Sigmoid colon (tissue), 4 donors: Measurements from ENCODE around the gene SIGLEC12.

ENCODE experiments used
- CTCF ChIP-seq, 4 experiments: fragments of 450-650 bp in 3 of 4; fragments of 200-600 bp in 1 of 4; IDR thresholded peaks; one replicate each; pipeline ENCODE4 v1.5.1; 2016 to 2019; ENCODE audit warnings: antibody characterized with exemption in 4 of 4, mild to moderate bottlenecking in 3 of 4, moderate library complexity in 2 of 4
- EP300 ChIP-seq, 4 donors: sonication (generic); formaldehyde crosslinking; IDR thresholded peaks; one replicate each; pipeline ENCODE4 v1.6.1; 2017; ENCODE audit warnings: antibody characterized with exemption in 4 of 4
- POLR2A ChIP-seq, 2 donors: fragments of 450-650 bp; IDR thresholded peaks; one replicate each; pipeline ENCODE4 v1.6.1; 2016; ENCODE audit warnings: antibody characterized with exemption in 2 of 2, mild to moderate bottlenecking in 2 of 2, moderate library complexity in 2 of 2
- POLR2AphosphoS5 ChIP-seq, 4 donors: sonication (generic); formaldehyde crosslinking; IDR thresholded peaks; one replicate each; pipeline ENCODE4 v1.6.1; 2017; ENCODE audit warnings: antibody characterized with exemption in 4 of 4

DNA sequence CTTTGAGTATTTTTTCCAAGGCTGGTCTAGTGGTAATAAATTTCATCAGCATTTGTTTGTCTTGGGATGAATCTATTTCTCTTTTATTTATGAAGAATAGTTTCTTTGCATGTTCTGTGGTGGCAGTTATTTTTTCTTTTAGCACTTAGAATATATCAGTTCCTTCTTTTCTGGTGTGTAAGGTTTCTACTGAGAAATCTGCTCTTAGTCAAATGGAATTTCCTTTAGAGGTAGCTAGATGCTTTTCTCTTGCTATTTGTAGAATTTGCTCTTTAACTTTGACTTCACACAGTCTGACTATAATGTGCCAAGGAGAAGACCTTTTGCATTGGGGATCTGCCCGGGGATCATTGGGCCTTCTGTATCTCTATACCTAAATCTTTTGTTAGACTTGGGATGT is 33.9 kb upstream of the SIGLEC12 start:
- TF ChIP-seq CTCF (IDR thresholded peaks at IDR 0.05) (no peak), POLR2A (IDR thresholded peaks at IDR 0.05) (no peak), POLR2AphosphoS5 (IDR thresholded peaks at IDR 0.05) (no peak), EP300 (IDR thresholded peaks at IDR 0.05) (no peak)
